ENCODE data around the gene HNRNPA3. TPM values are rescaled to one million over a fixed set of nuclear protein-coding genes. Genes with fewer than 3 reads are reported as not detected.

Gene HNRNPA3
- total and polyA plus RNA-seq, 2 donors (not counting 1 experiment from before 2014, with no cell fraction given): 45.1 to 200 TPM

GRCh38 chr2:177239053-177239452 lies 26.5 kb downstream of the HNRNPA3 start:
- TF ChIP-seq EZH2 (IDR thresholded peaks at IDR 0.05; ENCODE audit: borderline replicate concordance, insufficient read depth, low read depth, low read length, poor library complexity, severe bottlenecking): no peak
- TF ChIP-seq CTCF (IDR thresholded peaks at IDR 0.05): no peak
- Mint-ChIP-seq H3K27ac (peak overlapping the region; percentile 68), H3K4me1 (peaks cover 69% of the 10 kb centered on the region), H3K9me3 (ENCODE audit: insufficient read depth) (no peaks in the 10 kb centered on the region), H3K4me3 (peak overlapping the region; percentile 19), H3K27me3 (no peaks in the 10 kb centered on the region)
- Histone ChIP-seq H3K27me3 (replicated peaks in 1 of 4; ENCODE audit: control extremely low read depth in 1 of 4, control insufficient read depth in 3 of 4, insufficient read depth in 4 of 4, low read length in 3 of 4) (no peaks in the 10 kb centered on the region), H3K9ac (ENCODE audit: low read length) (no peak overlapping the region), H3K4me1 (ENCODE audit: control insufficient read depth in 2 of 2, insufficient read depth in 2 of 2, low read length in 2 of 2) (peaks cover 48 to 50% of the 10 kb centered on the region in 2 donors), H3K4me2 (replicated peaks; ENCODE audit: low read depth, low read length, poor library complexity, severe bottlenecking) (peak overlapping the region; percentile 58), H4K20me1 (ENCODE audit: control insufficient read depth, insufficient read depth, low read length, poor library complexity, severe bottlenecking) (peaks cover 77% of the 10 kb centered on the region), H3K9me3 (ENCODE audit: control extremely low read depth in 1 of 3, control insufficient read depth in 2 of 3, insufficient read depth in 1 of 3, low read length in 2 of 3) (no peaks in the 10 kb centered on the region), H3K4me3 (ENCODE audit: control extremely low read depth in 1 of 5, extremely low read depth in 1 of 5, insufficient read depth in 1 of 5, low read depth in 2 of 5, low read length in 4 of 5) (no peak overlapping the region), H2AFZ (ENCODE audit: insufficient read depth, low read depth, low read length, poor library complexity, severe bottlenecking) (no peak overlapping the region), H3K36me3 (replicated peaks in 1 of 2; ENCODE audit: control extremely low read depth in 1 of 2, control insufficient read depth in 1 of 2, extremely low read depth in 1 of 2, insufficient read depth in 2 of 2, low read length in 1 of 2) (peaks cover 0 to 4% of the 10 kb centered on the region in 2 experiments), H3K79me2 (ENCODE audit: control insufficient read depth, insufficient read depth, low read length) (peaks cover 94% of the 10 kb centered on the region), H3K27ac (ENCODE audit: low read length in 2 of 2) (peak overlapping the region; percentile 59 to 60)
- ChIA-PET POLR2A (interaction anchor here (1.0 to 4.0 kb wide), 3 partner anchors 25 to 73 kb away, joined by 3 to 17 read pairs (median 4); partner anchors contain the start of genes HNRNPA3 and NFE2L2), CTCF (interaction anchor here (1.3 to 4.9 kb wide), 4 partner anchors 16 to 74 kb away, joined by 3 to 46 read pairs (median 8); partner anchors contain the start of gene NFE2L2)
- WGBS (ENCODE audit: insufficient coverage): 85% methylated on average over 3 of the region's 6 CpGs
- ATAC-seq (ENCODE audit: low read depth): no peak
- intact Hi-C loops (cut with micrococcal nuclease): no loop called here
- DNase-seq: no peak

GRCh38 chr2:177239932-177240630 lies 27.5 kb downstream of the HNRNPA3 start:
- peak; percentile 88 for DNase-seq
- ATAC-seq (ENCODE audit: low read depth): peak; percentile 82
- peaks cover 78% of the 10 kb centered on the region for H4K20me1 ChIP-seq (ENCODE audit: control insufficient read depth, insufficient read depth, low read length, poor library complexity, severe bottlenecking)
- 46% methylated on average over 4 of the region's 5 CpGs for WGBS (ENCODE audit: insufficient coverage)
- H3K9ac ChIP-seq (ENCODE audit: low read length): peak overlapping the region; percentile 0
- H3K4me2 ChIP-seq (replicated peaks; ENCODE audit: low read depth, low read length, poor library complexity, severe bottlenecking): peak overlapping the region; percentile 58
- Mint-ChIP-seq H3K9me3 (ENCODE audit: insufficient read depth) (no peaks in the 10 kb centered on the region), H3K27me3 (no peaks in the 10 kb centered on the region), H3K4me1 (peaks cover 71% of the 10 kb centered on the region), H3K27ac (peak overlapping the region; percentile 82), H3K4me3 (peak overlapping the region; percentile 72)
- H3K4me3 ChIP-seq (ENCODE audit: control extremely low read depth in 1 of 5, extremely low read depth in 1 of 5, insufficient read depth in 1 of 5, low read depth in 2 of 5, low read length in 4 of 5): peak overlapping the region in 1 of 5 experiments; percentile 12
- peaks cover 99% of the 10 kb centered on the region for H3K79me2 ChIP-seq (ENCODE audit: control insufficient read depth, insufficient read depth, low read length)
- H3K36me3 ChIP-seq (replicated peaks in 1 of 2; ENCODE audit: control extremely low read depth in 1 of 2, control insufficient read depth in 1 of 2, extremely low read depth in 1 of 2, insufficient read depth in 2 of 2, low read length in 1 of 2): no peaks in the 10 kb centered on the region
- ChIA-PET POLR2A (interaction anchor here (0.7 to 4.0 kb wide), 4 partner anchors 9 to 86 kb away, joined by 3 to 17 read pairs (median 5); partner anchors contain the start of genes HNRNPA3 and NFE2L2), CTCF (interaction anchor here (0.6 to 4.9 kb wide), 7 partner anchors 9 to 75 kb away, joined by 3 to 46 read pairs (median 5); partner anchors contain the start of gene NFE2L2)
- intact Hi-C loops (cut with micrococcal nuclease): loop anchor here (1.0 to 2.0 kb wide), 2 partner anchors 23 to 27 kb away; partner anchors contain the start of gene HNRNPA3
- peak overlapping the region; percentile 59 to 60 for H3K27ac ChIP-seq (ENCODE audit: low read length in 2 of 2)
- H3K4me1 ChIP-seq (ENCODE audit: control insufficient read depth in 2 of 2, insufficient read depth in 2 of 2, low read length in 2 of 2): peaks cover 48 to 50% of the 10 kb centered on the region in 2 donors
- H3K9me3 ChIP-seq (ENCODE audit: control extremely low read depth in 1 of 3, control insufficient read depth in 2 of 3, insufficient read depth in 1 of 3, low read length in 2 of 3): no peaks in the 10 kb centered on the region
- no peak overlapping the region for H2AFZ ChIP-seq (ENCODE audit: insufficient read depth, low read depth, low read length, poor library complexity, severe bottlenecking)
- TF ChIP-seq EZH2 (IDR thresholded peaks at IDR 0.05; ENCODE audit: borderline replicate concordance, insufficient read depth, low read depth, low read length, poor library complexity, severe bottlenecking): no peak
- no peak for TF ChIP-seq CTCF (IDR thresholded peaks at IDR 0.05)
- H3K27me3 ChIP-seq (replicated peaks in 1 of 4; ENCODE audit: control extremely low read depth in 1 of 4, control insufficient read depth in 3 of 4, insufficient read depth in 4 of 4, low read length in 3 of 4): no peaks in the 10 kb centered on the region

Data from B cell (primary cell).